NCI-H1694 treated with DMSO at 0.1 percent for 48 hours (cell line): Measurements from ENCODE around the gene GPR68.
"Not testable (repeated sequence)": the region's sequence is repeated elsewhere in the genome, so short reads cannot be mapped to it uniquely, and the experiment has no call there.

Experiments
- DNase-seq: peaks from one replicate; lab custom pipeline; 2025; lab: John Stamatoyannopoulos, UW

GPR68 gene

GRCh38 chr14:91272341-91273272, 28.1 kb upstream of the GPR68 start:
- no peak for DNase-seq

DNA sequence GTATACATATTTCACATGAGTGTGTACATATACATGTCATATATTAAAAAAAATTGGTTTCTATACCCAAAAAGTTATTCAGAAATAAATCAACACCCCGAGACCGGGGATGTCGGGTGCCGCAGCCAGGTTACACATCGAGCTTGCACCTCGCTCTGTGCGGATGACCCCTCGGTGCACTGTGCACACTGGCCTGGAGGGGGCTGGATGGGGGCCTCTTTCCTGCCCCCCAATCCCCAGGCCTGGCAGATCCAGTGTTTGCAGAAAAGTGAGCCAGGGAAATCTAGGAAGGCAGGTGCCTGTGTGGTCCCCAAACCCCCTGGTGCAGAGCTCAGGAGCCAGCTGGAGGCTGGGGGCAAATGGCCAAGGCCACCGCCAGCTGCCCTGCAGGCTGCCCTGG, 27.1 kb upstream of the GPR68 start:
- no peak for DNase-seq

- DNase-seq, result peak; percentile 20
These were observed 26.1 kb upstream of the GPR68 start for GRCh38 chr14:91270619-91271018.

DNA sequence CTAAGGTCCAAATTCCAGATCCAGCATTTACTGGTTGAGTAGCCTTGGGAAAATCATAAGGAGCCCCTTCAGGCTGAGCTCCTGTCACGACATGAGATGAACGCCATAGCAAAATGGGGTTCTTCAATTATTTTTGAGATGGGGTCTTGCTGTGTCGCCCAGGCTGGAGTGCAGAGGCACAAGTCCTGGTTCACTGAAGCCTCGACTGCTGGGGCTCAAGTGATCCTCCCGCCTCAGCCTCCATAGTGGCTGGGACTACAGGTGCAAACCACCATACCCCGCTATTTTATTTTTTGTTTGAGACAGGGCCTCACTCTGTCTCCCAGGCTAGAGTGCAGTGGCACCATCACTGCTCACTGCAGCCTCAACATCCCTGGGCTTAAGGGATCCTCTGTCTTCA, 25.7 kb upstream of the GPR68 start:
- DNase-seq, result no peak

DNA sequence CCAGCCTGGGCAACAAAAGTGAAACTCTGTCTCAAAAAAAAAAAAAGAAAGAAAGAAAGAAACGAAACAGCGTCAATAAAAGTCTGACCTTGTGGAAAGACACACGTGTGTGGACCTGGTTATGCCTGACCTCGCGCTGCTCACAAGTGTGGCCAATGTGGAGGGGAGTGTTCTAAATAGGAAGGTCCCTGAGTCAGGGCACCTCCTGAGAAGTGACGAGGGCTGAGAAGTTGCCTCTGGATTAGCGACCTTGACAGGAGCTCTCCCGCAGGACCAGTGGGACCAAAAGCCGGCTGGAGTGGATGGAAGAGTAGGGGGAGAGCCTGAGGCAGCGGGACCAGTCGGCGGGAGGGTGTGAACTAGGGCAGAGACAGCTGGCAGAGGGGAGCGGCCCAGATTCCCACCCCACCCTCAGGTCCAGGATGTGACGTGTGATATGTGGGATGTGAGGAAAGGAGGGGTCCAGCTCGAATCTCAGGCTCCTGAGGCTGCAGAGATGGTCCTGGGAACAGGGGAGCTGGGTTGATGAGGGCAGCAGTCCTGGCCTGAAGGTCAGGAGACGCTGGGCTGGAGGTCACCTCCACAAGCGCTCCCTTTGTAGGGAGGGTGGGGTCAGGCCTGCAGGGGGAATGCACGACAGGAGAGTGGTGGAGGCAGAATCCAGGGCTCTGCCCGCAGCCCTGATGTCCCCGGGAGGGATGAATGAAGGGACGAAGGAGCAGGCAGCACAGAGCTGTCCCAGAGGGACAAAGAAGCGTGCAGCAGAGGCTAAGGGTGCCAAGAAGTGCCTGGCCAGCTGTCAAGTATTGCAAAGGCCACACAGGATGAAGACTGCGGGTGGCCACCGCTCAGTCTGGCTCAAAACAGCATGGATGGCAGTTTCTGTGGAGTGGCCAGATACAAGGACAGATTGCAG, 24.8 kb upstream of the GPR68 start:
- no peak for DNase-seq

- no peak for DNase-seq
These were observed 23.5 kb upstream of the GPR68 start for GRCh38 chr14:91267965-91268437.

DNA sequence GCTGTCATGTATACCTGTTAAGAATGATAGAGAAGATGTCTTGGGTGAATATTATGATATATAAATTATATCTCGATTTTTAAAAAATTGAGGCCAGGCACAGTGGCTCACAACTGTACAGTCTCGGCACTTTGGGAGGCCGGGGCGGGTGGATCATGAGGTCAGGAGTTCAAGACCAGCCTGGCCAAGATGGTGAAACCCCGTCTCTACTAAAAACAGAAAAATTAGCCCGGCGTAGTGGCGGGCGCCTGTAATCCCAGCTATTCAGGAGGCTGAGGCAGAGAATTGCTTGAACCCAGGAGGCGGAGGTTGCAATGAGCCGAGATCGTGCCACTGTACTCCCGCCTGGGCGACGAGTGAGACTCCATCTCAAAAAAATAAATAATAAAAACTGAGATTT, 21.8 kb upstream of the GPR68 start:
- not testable (repeated sequence) for DNase-seq

DNA sequence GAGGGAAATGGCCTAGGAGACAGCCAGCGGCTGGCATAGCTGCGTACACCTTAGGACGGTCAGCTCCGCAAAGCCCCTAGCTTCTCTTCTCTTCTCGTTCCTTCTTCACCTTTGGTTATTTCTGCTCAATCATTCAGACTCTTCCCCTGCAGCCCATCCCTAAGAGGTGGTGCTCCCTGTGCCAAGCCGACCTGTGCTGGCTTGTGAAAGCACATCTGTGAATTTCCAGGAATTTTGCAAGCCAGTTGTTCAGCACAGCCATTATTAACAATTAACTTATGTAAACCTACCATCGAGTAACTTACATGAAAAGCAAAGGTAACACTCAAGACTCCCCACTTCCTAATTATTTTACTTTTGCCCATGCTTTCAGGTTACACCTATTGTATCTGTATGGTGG, 20.9 kb upstream of the GPR68 start:
- DNase-seq, result no peak

GRCh38 chr14:91264151-91265150, 19.9 kb upstream of the GPR68 start:
- no peak for DNase-seq

DNA sequence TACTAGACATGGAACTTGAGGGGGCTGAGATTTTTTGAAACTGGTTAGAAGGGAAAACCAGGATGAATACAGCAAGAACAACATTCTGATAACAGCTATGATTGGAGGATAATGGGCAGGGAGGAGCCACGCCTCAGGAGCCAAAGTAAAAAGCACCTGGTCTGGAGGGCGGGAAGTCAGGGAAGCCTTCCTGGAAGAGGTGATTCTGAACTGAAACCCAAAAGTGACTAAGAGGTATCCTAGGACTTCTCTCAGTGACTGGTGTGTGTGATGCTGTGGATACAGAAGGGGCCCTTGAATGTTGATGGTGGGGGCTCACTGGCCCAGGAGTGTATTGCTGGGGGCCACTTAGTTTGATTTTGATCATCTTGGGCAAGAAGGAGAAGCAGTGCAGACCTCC, 18.8 kb upstream of the GPR68 start:
- no peak for DNase-seq

DNA sequence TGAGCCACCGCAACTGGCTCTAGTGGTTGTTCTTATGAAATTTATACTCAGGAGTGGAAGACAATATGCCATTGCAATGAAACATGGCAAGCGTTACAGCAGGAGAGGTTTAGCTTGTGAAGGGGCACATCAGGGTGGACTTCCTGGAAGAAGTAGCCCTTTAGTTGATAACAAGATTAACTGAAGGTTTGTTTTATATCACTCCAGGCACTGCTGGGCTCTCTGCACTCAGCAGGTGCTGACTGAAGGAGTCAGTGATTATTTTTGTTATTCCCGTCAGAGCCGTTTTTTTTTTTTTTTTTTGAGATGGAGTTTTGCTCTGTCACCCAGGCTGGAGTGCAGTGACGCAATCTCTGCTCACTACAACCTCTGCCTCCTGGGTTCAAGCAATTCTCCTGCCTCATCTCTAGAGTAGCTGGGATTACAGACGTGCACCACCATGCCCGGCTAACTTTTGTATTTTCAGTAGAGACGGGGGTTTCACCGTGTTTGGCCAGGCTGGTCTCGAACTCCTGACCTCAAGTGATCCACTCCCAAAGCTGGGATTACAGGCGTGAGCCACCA, 17.6 kb upstream of the GPR68 start:
- DNase-seq, result no peak

DNA sequence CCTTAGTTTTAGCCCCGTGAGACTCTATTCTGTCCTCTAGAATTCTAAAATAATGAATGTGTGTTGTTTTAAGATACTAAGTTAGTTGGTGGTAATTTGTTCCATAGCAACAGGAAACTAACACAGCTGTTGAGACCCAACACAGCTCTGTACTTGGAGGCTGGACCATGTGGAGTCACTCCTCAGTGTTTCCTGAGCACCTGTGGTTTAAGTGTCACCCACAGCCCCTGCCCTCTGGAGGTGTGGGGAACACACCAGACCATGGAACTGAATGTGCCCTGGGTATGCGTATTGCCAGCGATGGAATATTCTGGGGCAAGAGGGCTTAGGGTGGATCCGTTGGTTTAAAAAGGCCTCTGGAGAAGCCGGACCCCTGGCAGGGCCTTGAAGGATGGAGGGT, 16.6 kb upstream of the GPR68 start:
- no peak for DNase-seq

DNA sequence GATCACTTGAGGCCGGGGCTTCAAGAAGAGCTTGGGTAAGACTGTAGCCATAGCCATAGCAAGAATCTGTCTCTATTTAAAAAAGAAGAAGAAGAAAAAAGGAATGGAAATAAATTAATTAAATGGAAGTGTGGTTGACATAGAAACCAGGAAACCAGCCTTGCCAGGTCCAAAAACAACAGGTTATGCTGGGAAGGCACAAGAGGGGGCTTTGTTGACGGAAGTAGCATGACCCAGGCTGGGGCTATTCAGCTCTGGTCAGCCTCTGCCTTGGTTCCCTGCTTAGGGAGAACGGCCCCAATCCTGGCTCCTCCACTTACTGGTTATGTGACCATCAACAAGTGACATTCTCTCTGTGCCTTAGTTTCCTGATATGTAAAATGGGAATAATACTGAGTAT, 14.4 kb upstream of the GPR68 start:
- DNase-seq, result no peak

- DNase-seq, result no peak
These were observed 13.6 kb upstream of the GPR68 start for GRCh38 chr14:91258011-91258618.

GRCh38 chr14:91257328-91258010, 13.0 kb upstream of the GPR68 start:
- peak; percentile 94 for DNase-seq

DNA sequence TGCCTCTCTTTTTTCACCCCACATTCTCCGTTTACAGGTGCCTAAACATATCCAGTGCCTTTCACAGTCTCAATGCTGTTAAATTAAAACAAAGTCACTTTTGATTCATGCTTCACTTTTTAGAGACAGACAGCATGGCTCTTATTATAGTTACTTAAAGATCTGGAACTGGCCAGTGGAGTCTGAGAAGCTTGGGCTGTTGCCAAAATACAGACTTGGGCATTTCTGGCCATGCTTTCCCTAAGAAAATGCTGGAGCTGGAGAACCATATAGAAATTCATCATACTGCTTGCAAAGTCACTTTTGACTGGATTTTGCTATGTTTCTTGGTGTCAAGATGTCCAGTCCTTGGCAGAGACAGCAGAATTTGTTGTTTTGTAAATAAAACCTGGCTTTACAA, 12.2 kb upstream of the GPR68 start:
- no peak for DNase-seq

DNA sequence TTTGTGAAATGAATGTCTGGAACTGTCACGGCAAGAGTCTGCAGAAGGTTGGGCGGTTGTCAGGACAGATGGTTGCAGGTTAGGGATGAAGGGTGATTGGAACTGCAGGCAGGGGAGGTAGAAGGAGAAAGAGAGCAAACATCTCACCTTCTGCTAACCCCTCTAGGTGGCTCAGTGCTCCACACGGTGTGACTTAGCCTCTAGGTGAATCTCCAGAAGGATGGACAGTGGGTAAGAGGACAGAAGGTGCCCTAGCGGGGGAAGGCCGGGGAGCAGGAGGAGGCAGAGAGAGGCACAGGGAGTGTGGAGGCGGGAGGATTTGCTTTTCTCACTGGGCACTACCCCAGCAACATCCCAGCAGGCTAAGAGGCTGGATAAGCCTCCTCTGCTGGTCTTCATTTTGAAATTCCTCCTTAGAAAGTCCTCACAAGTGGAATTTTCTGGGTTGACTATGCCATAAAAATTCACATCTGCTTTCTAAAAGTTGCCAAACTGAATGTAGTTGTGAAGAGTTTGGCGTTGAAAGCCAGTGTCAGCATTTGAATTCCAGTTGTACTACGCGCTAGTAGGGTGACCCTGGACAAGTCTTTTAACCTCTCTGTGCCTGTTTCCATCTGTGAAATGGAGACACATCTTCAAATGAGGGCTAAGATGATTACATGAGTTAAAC, 10.7 kb upstream of the GPR68 start:
- peak; percentile 87 for DNase-seq

GRCh38 chr14:91254461-91254860, 10.0 kb upstream of the GPR68 start:
- peak; percentile 69 for DNase-seq

GRCh38 chr14:91253795-91254323, 9.4 kb upstream of the GPR68 start:
- DNase-seq, result no peak
